Midbrain (tissue), 1 donor: ENCODE measurements around the gene C11orf24.
"Not testable (repeated sequence)": the region's sequence is repeated elsewhere in the genome, so short reads cannot be mapped to it uniquely, and the experiment has no call there.

Source experiments
- DNase-seq: peaks from one replicate; lab custom pipeline; 2025; lab: John Stamatoyannopoulos, UW

C11orf24 gene

DNA sequence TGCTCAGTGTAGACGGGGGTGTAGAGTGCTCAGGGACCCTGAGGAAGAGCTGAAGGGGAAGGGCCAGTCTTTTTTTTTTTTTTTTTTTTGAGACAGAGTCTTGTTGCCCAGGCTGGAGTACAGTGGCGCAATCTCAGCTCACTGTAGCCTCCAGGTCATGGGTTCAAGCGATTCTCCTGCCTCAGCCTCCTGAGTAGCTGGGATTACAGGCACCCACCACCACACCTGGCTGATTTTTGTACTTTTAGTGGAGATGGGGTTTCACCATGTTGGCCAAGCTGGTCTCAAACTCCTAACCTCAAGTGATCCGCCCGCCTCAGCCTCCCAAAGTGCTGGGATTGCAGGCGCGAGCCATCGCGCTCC lies 27.7 kb upstream of the C11orf24 start:
- not testable (repeated sequence) for DNase-seq

GRCh38 chr11:68298659-68299516 lies 27.1 kb upstream of the C11orf24 start:
- no peak for DNase-seq

DNA sequence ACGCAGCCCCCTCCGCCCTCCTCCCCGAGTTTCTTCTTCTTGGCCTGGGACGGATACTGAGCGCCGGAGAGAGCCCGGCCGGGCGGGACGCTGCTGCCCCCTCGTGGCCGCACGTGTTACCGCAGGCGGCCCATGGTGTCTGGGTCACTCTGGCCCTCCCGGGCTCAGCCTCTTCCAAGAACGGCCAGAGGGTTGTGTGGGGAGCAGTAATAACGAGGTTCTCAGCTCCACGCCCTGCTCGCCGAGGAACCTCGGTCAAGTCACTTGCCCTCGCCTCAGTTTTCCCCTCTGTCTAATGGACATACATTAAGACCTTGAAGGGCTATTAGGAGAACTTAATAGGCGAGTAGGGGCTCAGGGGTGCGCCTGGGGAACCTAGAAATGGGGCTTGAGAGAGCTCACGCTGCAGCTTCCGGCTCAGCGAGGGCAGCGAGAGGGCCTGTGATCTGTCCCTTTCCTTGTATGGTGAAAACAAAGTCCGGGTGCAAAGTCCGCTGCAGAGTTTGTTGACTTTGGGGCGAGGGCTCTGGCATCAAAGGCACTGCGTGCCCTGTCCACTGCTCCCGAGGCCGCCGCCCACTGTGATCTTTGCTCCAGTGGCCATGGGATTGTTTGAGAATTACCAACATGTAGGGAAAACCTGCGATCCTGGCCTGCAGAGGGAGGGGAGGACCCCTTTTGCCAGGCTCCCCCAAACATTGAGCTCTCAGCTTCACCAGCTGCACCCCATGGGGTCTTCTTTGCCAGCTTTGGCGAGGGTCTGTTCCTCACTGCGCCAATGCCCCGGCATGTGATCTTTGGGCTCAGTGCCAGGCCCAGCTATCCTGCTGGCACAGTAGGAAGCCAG lies 26.3 kb upstream of the C11orf24 start:
- peak; percentile 81 for DNase-seq

DNA sequence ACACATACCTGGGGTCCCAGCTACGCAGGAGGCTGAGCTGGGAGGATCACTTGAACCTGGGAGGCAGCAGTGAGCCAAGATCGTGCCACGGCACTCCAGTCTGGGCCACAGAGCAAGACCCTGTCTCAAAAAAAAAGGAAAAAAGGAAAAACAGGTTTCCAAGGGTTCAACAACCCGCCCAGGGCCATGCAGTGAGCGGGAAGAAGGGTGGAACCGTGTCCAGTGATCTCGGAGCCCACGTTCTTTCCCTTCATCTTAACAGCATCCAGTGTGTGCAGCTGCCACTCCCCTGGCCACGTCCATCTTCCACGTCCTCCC lies 25.7 kb upstream of the C11orf24 start:
- no peak for DNase-seq

DNA sequence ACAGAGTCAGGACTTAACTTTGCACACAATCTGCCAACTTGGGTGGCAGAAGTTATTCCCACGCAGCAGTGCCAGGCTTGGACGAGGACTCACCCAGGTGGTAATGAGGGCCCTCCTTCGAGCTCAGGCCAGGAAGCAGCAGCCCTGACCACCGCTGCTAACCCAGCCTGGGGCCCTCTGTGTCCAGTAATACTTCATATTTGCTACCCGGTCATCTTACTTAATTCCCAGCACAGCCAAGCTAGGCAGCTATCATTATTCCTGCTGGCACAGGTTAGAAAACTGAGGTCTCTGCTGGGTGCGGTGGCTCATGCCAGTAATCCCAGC lies 25.2 kb upstream of the C11orf24 start:
- DNase-seq, result no peak

GRCh38 chr11:68296344-68297051 lies 24.7 kb upstream of the C11orf24 start:
- no peak for DNase-seq

DNA sequence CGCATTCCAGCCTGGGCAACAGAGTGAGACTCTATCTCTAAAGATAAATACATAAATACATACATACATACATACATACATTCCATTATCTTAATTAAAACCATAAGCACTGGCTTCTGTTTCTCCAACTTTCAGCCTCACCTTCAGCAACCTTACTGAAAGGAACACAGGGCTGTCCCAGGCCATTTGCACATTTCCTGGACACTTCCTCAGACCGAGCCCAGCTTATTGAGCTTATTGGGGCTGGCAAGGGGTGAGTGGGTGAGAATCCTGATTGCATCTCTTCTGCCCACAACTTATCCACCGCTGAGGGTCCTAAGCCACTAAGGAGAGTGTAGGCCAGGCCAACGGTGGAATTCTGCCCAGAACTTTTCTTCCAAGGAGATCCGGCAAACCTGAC lies 24.2 kb upstream of the C11orf24 start:
- no peak for DNase-seq

GRCh38 chr11:68295271-68295670 lies 23.5 kb upstream of the C11orf24 start:
- DNase-seq, result no peak

DNA sequence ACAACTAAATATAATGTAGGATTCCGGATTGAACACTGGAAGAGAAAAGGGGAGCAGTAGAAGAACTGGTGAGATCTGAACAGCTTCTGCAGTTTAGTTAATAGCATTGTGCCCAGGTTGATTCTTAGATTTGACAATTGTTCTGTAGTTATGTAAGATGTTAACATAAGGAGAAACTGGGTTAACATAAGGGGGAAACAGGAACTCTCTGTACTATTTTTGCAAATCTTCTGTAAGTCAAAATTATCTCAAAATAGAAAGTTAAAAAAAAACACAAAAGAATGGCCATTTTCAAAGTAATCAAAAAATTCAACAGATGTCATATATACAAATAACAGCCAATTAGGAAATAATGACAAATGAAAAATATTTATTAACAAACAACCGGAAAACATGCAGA lies 21.9 kb upstream of the C11orf24 start:
- no peak for DNase-seq

DNA sequence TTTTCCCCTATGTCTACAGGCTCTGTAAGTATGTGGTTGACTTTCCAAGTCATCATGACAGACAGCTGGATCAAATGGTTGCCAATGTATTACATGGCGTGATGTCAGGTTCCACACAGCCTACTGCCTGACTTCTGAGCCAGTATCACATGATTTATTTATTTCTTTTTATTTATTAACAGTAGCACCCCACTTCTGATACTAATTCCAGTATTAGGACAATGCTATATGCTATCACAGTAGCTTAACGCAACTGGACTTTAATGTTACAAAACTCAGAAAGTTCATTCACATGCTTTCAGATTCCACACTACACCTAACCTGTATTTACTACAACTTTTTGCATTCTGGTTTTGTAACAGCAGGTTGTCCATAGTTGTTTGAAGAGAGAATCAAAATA lies 17.7 kb upstream of the C11orf24 start:
- no peak for DNase-seq

DNA sequence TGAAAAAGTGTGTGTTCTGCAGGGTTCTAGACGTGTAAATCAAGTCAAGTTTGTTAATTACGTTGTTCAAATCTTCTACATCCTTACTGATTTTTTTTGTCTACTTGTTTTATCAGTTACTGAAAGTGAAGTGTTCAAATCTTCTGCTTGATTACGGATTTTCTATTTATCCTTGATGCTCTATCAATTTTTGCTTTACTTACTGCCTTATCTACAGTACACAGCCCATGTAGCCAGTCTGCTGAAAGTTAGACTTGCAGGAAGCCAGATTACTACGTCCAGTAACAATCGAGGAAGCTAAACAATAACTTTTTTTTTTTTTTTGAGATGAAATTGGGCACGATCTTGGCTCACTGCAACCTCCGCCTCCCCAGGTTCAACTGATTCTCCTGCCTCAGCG lies 15.6 kb upstream of the C11orf24 start:
- DNase-seq, result no peak

DNA sequence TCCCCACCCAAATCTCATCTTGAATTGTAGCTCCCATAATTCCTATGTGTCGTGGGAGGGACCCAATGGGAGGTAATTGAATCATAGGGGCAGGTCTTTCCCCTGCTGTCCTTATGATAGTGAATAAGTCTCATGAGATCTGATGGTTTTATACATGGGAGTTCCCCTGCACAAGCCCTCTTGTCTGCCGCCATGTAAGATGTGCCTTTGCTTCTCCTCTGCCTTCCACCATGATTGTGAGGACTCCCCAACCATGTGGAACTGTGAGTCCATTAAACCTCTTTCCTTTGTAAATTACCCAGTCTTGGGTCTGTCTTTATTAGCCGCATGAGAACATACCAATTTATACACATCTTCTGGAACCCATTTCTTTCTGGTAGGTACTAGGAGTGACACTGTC lies 12.8 kb upstream of the C11orf24 start:
- not testable (repeated sequence) for DNase-seq

GRCh38 chr11:68282861-68283230 lies 11.1 kb upstream of the C11orf24 start:
- no peak for DNase-seq

- no peak for DNase-seq
These were observed 10.5 kb upstream of the C11orf24 start for GRCh38 chr11:68282141-68282860.

- no peak for DNase-seq
These were observed 7.9 kb upstream of the C11orf24 start for GRCh38 chr11:68279676-68280075.

- no peak for DNase-seq
These were observed 5.1 kb upstream of the C11orf24 start for GRCh38 chr11:68276861-68277260.

DNA sequence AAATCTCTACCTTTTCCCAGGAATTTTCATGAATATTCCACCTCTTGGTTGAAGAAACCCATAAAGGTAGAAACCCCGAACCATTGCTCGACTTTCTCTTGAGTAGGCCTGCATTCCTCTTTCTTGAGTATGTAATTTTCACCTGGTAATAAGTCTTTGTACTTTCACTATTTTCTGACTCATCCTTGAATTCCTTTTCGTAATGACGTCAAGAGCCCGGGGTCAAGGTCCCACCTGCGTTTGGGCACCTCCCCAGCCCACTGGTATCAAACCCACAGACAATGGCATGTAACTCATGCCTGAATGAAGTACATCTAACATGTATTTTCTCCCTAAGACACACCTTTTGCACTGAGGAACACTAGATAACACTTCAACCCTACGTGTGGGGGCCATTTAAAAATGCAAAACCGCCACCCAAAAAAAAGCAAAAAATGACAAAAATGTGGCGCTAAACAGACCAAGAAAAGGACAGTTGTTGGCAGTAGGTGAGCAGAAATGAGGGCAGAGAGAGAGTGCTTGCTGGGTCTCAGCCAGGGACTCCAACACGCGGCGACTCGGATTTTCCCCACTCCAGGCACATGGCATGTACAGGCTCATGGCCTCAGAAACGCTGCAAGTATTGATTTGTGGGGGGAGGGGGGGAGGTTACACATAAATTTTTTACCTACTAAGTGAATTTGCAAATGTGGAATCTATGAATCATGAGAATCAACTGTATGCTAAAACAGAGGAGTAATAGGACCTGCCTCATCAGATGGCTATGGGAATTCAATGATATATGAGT lies 4.1 kb upstream of the C11orf24 start:
- no peak for DNase-seq

DNA sequence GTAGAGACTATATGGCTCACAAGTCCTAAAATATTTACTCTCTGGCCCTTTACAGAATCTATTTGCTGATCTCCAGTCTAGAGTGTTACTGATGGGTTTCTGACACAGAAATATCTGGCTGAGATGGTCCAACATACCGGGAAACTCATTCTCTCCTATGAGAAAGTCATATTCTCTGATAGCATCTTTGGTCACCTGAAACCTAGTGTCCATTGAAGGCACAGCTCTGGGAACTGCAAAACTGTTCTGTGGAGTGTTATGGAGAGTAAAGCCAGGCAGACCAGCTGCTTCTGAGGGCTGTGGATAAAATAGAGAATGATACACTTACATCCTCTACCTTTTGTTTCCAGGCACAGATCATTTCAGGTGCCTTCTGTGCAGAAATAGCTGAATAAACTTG lies 2.5 kb upstream of the C11orf24 start:
- no peak for DNase-seq

- no peak for DNase-seq
These were observed 1.4 kb upstream of the C11orf24 start for GRCh38 chr11:68273026-68273738.

GRCh38 chr11:68271023-68271780 lies 571 bp downstream of the C11orf24 start:
- DNase-seq, result peak; percentile 41
